Measurements from ENCODE around the gene CYP24A1. TPM values are rescaled to one million over a fixed set of nuclear protein-coding genes. Genes with fewer than 3 reads are reported as not detected.

The CYP24A1 gene
- total RNA-seq, 1 experiment from 2014 or later: 0.03 TPM

GRCh38 chr20:54208548-54209176 is 34.9 kb upstream of the CYP24A1 start:
- DNase-seq: peak; percentile 23
- peak overlapping the region; percentile 97 for H3K4me3 ChIP-seq (ENCODE audit: insufficient read depth, low read depth, low read length)
- peaks cover 2% of the 10 kb centered on the region for H3K36me3 ChIP-seq (replicated peaks; ENCODE audit: control insufficient read depth, insufficient read depth, low read length)
- no peaks in the 10 kb centered on the region for H3K27me3 ChIP-seq (ENCODE audit: control insufficient read depth, insufficient read depth, low read length)

- H3K27me3 ChIP-seq (ENCODE audit: control insufficient read depth, insufficient read depth, low read length): no peaks in the 10 kb centered on the region
- peak; percentile 92 for DNase-seq
- H3K4me3 ChIP-seq (ENCODE audit: insufficient read depth, low read depth, low read length): peak within 1 kb of the TSS; percentile 97
- peaks cover 2% of the 10 kb centered on the region for H3K36me3 ChIP-seq (replicated peaks; ENCODE audit: control insufficient read depth, insufficient read depth, low read length)
These were observed 34.2 kb upstream of the CYP24A1 start, which contains the start of gene PFDN4 for GRCh38 chr20:54207743-54208547. Gene PFDN4 (plus strand): TSS chr20:54208087. CDS start chr20:54208101, 14 bp downstream.

GRCh38 chr20:54207053-54207742 is 33.4 kb upstream of the CYP24A1 start:
- no peak for DNase-seq
- H3K27me3 ChIP-seq (ENCODE audit: control insufficient read depth, insufficient read depth, low read length): no peaks in the 10 kb centered on the region
- H3K36me3 ChIP-seq (replicated peaks; ENCODE audit: control insufficient read depth, insufficient read depth, low read length): peaks cover 2% of the 10 kb centered on the region
- peak overlapping the region; percentile 97 for H3K4me3 ChIP-seq (ENCODE audit: insufficient read depth, low read depth, low read length)

GRCh38 chr20:54205450-54205849 is 31.7 kb upstream of the CYP24A1 start:
- no peaks in the 10 kb centered on the region for H3K27me3 ChIP-seq (ENCODE audit: control insufficient read depth, insufficient read depth, low read length)
- DNase-seq: no peak
- H3K36me3 ChIP-seq (replicated peaks; ENCODE audit: control insufficient read depth, insufficient read depth, low read length): no peaks in the 10 kb centered on the region; the same call in 1 of the 2 replicates
- H3K4me3 ChIP-seq (ENCODE audit: insufficient read depth, low read depth, low read length): no peak overlapping the region

GRCh38 chr20:54204481-54204880 is 30.7 kb upstream of the CYP24A1 start:
- no peak for DNase-seq
- Histone ChIP-seq H3K4me3 (ENCODE audit: insufficient read depth, low read depth, low read length) (no peak overlapping the region), H3K27me3 (ENCODE audit: control insufficient read depth, insufficient read depth, low read length) (no peaks in the 10 kb centered on the region), H3K36me3 (replicated peaks; ENCODE audit: control insufficient read depth, insufficient read depth, low read length) (no peaks in the 10 kb centered on the region)

GRCh38 chr20:54204063-54204462 is 30.3 kb upstream of the CYP24A1 start:
- DNase-seq: no peak
- Histone ChIP-seq H3K27me3 (ENCODE audit: control insufficient read depth, insufficient read depth, low read length) (no peaks in the 10 kb centered on the region), H3K4me3 (ENCODE audit: insufficient read depth, low read depth, low read length) (no peak overlapping the region), H3K36me3 (replicated peaks; ENCODE audit: control insufficient read depth, insufficient read depth, low read length) (no peaks in the 10 kb centered on the region)

GRCh38 chr20:54203281-54203680 is 29.5 kb upstream of the CYP24A1 start:
- no peak for DNase-seq
- Histone ChIP-seq H3K27me3 (ENCODE audit: control insufficient read depth, insufficient read depth, low read length) (no peaks in the 10 kb centered on the region), H3K4me3 (ENCODE audit: insufficient read depth, low read depth, low read length) (no peak overlapping the region), H3K36me3 (replicated peaks; ENCODE audit: control insufficient read depth, insufficient read depth, low read length) (no peaks in the 10 kb centered on the region)

GRCh38 chr20:54201268-54201846 is 27.6 kb upstream of the CYP24A1 start:
- H3K4me3 ChIP-seq (ENCODE audit: insufficient read depth, low read depth, low read length): no peak overlapping the region
- no peaks in the 10 kb centered on the region for H3K36me3 ChIP-seq (replicated peaks; ENCODE audit: control insufficient read depth, insufficient read depth, low read length)
- no peaks in the 10 kb centered on the region for H3K27me3 ChIP-seq (ENCODE audit: control insufficient read depth, insufficient read depth, low read length)
- DNase-seq: peak; percentile 36

GRCh38 chr20:54200487-54201267 is 26.9 kb upstream of the CYP24A1 start:
- Histone ChIP-seq H3K4me3 (ENCODE audit: insufficient read depth, low read depth, low read length) (no peak overlapping the region), H3K36me3 (replicated peaks; ENCODE audit: control insufficient read depth, insufficient read depth, low read length) (no peaks in the 10 kb centered on the region), H3K27me3 (ENCODE audit: control insufficient read depth, insufficient read depth, low read length) (no peaks in the 10 kb centered on the region)
- DNase-seq: peak; percentile 10

GRCh38 chr20:54199721-54200176 is 26.0 kb upstream of the CYP24A1 start:
- Histone ChIP-seq H3K4me3 (ENCODE audit: insufficient read depth, low read depth, low read length) (no peak overlapping the region), H3K27me3 (ENCODE audit: control insufficient read depth, insufficient read depth, low read length) (no peaks in the 10 kb centered on the region), H3K36me3 (replicated peaks; ENCODE audit: control insufficient read depth, insufficient read depth, low read length) (no peaks in the 10 kb centered on the region)
- peak; percentile 76 for DNase-seq

- H3K27me3 ChIP-seq (ENCODE audit: control insufficient read depth, insufficient read depth, low read length): no peaks in the 10 kb centered on the region
- no peak overlapping the region for H3K4me3 ChIP-seq (ENCODE audit: insufficient read depth, low read depth, low read length)
- no peaks in the 10 kb centered on the region for H3K36me3 ChIP-seq (replicated peaks; ENCODE audit: control insufficient read depth, insufficient read depth, low read length)
- no peak for DNase-seq
These were observed 25.5 kb upstream of the CYP24A1 start for GRCh38 chr20:54199283-54199682.

GRCh38 chr20:54197621-54198604 is 24.1 kb upstream of the CYP24A1 start:
- H3K27me3 ChIP-seq (ENCODE audit: control insufficient read depth, insufficient read depth, low read length): no peaks in the 10 kb centered on the region
- H3K36me3 ChIP-seq (replicated peaks; ENCODE audit: control insufficient read depth, insufficient read depth, low read length): no peaks in the 10 kb centered on the region
- peak; percentile 20 for DNase-seq
- no peak overlapping the region for H3K4me3 ChIP-seq (ENCODE audit: insufficient read depth, low read depth, low read length)

Data from H7 (cell line).